Cardiac muscle cell (in vitro differentiated cells and primary cell): ENCODE measurements around the gene EXOC1L. TPM values are rescaled to one million over a fixed set of nuclear protein-coding genes. Genes with fewer than 3 reads are reported as not detected.

Experiments
- DNase-seq, 2 donors: peaks; one replicate each; pipeline versions ENCODE4 v3.0.0 to v3.0.0-alpha.2; 2010 to 2017; ENCODE audit warnings: low read depth in 1 of 2, low spot score in 1 of 2
- H3K27ac ChIP-seq: fragments of 200-600 bp; sonication (generic); 2 replicates; pipeline ENCODE4 v1.5.1; 2016
- H3K27me3 ChIP-seq: fragments of 200-600 bp; sonication (generic); 2 replicates; pipeline ENCODE4 v1.6.0; 2016; ENCODE audit warnings: control low read depth
- H3K36me3 ChIP-seq: fragments of 200-600 bp; sonication (generic); 2 replicates; pipeline ENCODE4 v1.5.1; 2016; ENCODE audit warnings: control low read depth
- H3K4me1 ChIP-seq: fragments of 200-600 bp; sonication (generic); 2 replicates; pipeline ENCODE4 v1.8.1; 2017; ENCODE audit warnings: low read depth, mild to moderate bottlenecking, mixed run types
- H3K4me3 ChIP-seq: fragments of 200-600 bp; sonication (generic); 2 replicates; pipeline ENCODE4 v1.5.1; 2016; ENCODE audit warnings: mild to moderate bottlenecking
- H3K9me3 ChIP-seq: fragments of 200-600 bp; sonication (generic); 2 replicates; pipeline ENCODE4 v1.5.1; 2017; ENCODE audit warnings: low read depth, mild to moderate bottlenecking, control low read depth
- polyA plus RNA-seq: library from polyadenylated mRNA; unstranded; fragments of >200 nt; fragmentation: Nextera tagmentation; extraction: Ambion mirVana; gene quantifications from 2 replicates; pipeline ENCODE4 v1.2.1, GENCODE V29; 2016
- total RNA-seq: library from RNA; depleted of rRNA; stranded (reverse); fragments of >200 nt; gene quantifications from 2 replicates; pipeline ENCODE4 v1.2.3, GENCODE V29; 2016
- TF ChIP-seq, protein P1 (sequence below): IDR thresholded peaks from 2 replicates; pipeline ENCODE4 v1.5.1; 2012; ENCODE audit warnings: low read depth, mild to moderate bottlenecking, low read length

Gene EXOC1L
- total and polyA plus RNA-seq, 2 experiments from 2014 or later = 0.16 TPM; not detected in 1

DNA sequence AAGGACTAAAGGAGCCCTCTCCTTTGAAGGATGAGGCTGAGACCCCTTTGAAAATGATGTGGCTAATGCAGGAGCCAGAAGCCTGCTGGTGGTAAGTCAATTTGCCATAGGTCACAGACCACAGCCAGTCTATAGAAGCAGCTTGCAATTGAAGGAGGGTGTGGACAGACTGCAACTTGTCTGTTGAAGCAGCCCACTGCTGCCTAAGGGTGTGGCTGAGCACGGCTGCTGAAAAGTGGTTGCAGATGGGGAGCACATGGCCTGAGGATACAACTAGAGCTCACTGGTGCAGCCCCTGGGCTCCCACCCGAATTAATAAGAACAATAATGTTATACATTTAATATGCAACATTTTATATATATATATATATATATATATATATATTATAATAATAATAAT is 11.4 kb upstream of the EXOC1L start:
- TF ChIP-seq, protein P1, sequence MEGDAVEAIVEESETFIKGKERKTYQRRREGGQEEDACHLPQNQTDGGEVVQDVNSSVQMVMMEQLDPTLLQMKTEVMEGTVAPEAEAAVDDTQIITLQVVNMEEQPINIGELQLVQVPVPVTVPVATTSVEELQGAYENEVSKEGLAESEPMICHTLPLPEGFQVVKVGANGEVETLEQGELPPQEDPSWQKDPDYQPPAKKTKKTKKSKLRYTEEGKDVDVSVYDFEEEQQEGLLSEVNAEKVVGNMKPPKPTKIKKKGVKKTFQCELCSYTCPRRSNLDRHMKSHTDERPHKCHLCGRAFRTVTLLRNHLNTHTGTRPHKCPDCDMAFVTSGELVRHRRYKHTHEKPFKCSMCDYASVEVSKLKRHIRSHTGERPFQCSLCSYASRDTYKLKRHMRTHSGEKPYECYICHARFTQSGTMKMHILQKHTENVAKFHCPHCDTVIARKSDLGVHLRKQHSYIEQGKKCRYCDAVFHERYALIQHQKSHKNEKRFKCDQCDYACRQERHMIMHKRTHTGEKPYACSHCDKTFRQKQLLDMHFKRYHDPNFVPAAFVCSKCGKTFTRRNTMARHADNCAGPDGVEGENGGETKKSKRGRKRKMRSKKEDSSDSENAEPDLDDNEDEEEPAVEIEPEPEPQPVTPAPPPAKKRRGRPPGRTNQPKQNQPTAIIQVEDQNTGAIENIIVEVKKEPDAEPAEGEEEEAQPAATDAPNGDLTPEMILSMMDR = no peak
- Histone ChIP-seq H3K36me3 (no peaks in the 10 kb centered on the region), H3K27ac (no peak overlapping the region), H3K27me3 (no peaks in the 10 kb centered on the region), H3K4me1 (no peaks in the 10 kb centered on the region), H3K9me3 (no peaks in the 10 kb centered on the region), H3K4me3 (no peak overlapping the region)
- DNase-seq = peak in 1 of 2 donors; percentile 3

DNA sequence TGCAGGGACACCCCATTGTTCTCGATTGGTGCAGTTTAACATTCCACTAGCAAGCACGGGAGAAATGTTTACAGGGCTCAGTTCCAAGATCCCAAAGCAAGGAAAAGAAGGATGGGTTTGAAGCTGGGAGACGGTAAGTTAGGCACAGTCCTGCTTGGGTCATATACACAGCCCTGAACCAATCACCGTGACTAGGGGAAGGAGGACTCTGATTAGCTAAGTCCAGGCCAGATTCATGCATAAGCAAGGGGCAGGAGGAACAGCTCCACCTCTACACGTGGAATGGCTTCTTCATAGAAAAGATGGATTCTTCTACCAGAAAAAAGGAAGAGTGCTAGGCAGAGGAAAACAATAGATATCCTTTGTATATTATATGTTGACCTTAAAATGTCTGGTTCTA is 11.0 kb upstream of the EXOC1L start:
- H3K36me3 ChIP-seq = no peaks in the 10 kb centered on the region
- no peak overlapping the region for H3K27ac ChIP-seq
- no peaks in the 10 kb centered on the region for H3K9me3 ChIP-seq
- no peak overlapping the region for H3K4me3 ChIP-seq
- H3K27me3 ChIP-seq = no peaks in the 10 kb centered on the region
- no peak for DNase-seq
- H3K4me1 ChIP-seq = no peaks in the 10 kb centered on the region
- TF ChIP-seq, protein P1 = no peak

DNA sequence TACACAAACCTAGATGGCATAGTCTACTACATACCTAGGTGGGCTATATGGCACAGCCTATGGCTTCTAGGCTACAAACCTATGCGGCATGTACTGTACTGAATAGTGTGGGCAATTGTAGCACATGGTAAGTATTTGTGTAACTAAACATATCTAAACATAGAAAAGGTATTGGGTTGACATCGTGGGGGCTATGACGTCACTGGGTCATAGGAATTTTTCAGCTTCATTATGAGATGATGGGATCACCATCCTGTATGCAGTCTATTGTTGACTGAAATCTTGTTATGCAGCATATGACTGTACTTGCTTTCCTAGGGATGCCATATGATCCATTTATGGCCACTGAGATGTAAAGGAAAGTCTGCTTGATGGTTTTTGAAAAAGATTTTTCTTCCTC is 1.9 kb upstream of the EXOC1L start:
- Histone ChIP-seq H3K27me3 (no peaks in the 10 kb centered on the region), H3K4me1 (no peaks in the 10 kb centered on the region), H3K4me3 (no peak overlapping the region), H3K36me3 (no peaks in the 10 kb centered on the region), H3K27ac (no peak overlapping the region), H3K9me3 (no peaks in the 10 kb centered on the region)
- no peak for DNase-seq
- TF ChIP-seq, protein P1 = no peak

DNA sequence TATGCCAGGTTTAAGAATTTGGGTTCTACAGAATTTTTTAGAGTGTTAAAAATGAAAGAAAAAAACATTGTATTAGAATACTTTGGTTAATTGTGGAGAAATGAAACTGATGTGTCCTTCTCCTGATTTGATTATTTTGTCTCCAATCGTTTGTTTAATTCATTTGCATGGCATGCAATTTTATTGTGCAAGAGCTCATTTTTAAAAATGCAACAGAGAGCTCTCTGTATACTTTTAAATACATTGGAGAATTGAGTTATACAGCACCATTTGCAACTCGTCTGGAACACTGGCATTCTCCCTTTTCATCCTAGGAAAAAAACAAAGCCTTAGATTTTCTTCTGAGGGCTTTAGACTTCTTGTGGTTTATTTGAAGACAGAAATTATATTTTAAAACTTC is 689 bp downstream of the EXOC1L start:
- no peak overlapping the region for H3K4me3 ChIP-seq
- no peaks in the 10 kb centered on the region for H3K27me3 ChIP-seq

DNA sequence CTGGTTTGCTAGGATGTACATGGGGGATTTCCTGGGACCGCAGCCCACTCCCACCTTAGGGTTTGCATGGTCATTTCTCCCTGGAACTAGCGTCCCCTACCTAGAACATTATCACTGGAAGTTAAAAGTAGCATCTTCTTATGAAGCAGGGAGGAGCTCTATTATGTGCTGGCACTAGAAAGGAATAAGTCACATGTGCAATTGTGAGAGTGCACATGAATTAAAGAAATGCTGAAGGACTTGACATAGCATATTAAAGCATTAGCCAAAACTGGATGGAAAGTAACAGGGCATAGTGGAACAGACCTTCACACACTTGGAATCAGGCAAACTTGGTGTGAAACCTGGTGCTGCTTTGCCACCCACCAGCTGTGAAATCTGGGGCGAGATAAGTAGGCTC is 2.7 kb downstream of the EXOC1L start:
- no peaks in the 10 kb centered on the region for H3K9me3 ChIP-seq
- H3K27ac ChIP-seq = no peak overlapping the region
- TF ChIP-seq, protein P1 = no peak
- no peak for DNase-seq
- no peaks in the 10 kb centered on the region for H3K4me1 ChIP-seq
- no peaks in the 10 kb centered on the region for H3K27me3 ChIP-seq
- H3K36me3 ChIP-seq = no peaks in the 10 kb centered on the region
- H3K4me3 ChIP-seq = no peak overlapping the region

More for the DNA sequence above, 689 bp downstream of the EXOC1L start:
- no peak overlapping the region for H3K27ac ChIP-seq
- no peaks in the 10 kb centered on the region for H3K36me3 ChIP-seq
- no peaks in the 10 kb centered on the region for H3K4me1 ChIP-seq
- TF ChIP-seq, protein P1 = no peak
- no peaks in the 10 kb centered on the region for H3K9me3 ChIP-seq
- DNase-seq = no peak

DNA sequence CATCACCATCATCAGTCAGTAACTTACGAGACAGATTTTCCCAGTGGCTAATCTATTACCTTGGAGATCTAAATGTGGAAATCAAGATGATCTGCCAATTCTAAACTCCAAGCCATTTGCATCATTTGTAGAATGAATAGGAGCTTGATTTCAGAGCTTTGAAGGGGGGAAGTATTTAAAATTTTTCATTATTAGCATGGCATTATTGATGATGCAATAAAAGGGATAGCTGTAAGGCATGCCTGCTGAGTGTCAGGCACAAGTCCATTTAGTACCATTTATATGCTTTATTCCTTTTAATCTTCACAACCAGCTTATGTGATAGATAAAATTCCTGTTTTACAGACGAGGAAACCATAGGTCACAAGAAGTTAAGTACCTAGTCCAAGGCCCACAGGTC is 5.3 kb downstream of the EXOC1L start:
- Histone ChIP-seq H3K4me3 (no peak overlapping the region), H3K4me1 (no peaks in the 10 kb centered on the region), H3K27ac (no peak overlapping the region), H3K9me3 (no peaks in the 10 kb centered on the region), H3K36me3 (no peaks in the 10 kb centered on the region), H3K27me3 (no peaks in the 10 kb centered on the region)
- TF ChIP-seq, protein P1 = no peak
- DNase-seq = no peak
